ENCODE measurements around the gene RAB8A.

Gene RAB8A

DNA sequence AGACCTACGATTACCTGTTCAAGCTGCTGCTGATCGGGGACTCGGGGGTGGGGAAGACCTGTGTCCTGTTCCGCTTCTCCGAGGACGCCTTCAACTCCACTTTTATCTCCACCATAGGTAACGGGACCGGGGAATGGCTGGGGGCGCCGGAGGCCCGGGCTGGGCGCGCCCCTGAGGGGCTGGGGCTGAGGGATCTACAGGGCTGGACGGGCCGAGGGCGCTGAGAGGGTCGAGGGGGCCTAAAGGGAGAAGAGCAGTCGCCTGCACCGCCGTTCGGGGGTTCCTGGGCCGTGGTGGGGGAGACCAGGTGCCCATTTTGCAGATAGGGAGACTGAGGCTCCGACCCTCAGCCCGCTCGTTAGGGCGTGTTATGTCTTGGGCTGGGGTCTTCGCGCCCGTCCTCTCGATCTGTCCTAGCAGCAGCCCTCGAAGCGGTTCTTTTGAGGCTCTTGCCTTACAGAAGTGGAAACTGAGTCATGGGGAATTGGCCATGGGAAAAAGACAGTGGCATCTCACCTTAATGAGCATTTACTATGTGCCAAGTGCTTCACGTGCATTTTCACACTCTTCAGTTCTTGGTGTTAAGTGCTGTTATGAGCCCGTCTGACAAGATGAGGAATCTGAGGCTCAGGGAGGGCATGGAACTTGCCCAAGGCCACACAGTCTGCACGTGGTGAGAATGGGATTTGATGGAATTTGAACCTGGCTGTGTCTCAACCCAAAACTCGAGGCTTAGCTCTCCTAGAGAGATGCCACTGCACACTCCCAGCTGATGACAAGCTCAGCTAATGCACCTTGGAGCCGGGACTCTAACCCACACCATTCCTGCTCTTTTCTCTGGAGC lies 442 bp downstream of the RAB8A start:
- DNase-seq (ENCODE audit: low read depth in 4 of 4, low spot score in 1 of 4): no peak

DNA sequence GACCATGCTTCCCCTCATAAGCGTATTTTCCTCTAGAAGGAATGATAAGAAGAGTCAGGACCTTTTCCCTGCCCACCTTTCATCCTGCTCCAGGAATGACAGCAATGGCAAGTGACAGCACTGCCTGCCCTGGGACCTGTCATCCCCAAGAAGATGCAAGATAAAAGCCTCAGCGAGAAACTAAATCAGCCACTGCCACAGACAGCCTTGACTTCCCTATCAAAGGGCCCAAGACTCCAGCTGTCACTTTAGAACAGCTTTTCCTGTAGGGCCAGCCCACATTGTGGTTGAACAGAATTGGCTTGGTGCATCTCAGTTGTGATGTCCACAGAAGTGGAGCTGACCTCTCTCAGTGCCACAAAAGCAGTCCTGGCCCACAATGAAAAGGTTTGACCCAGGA lies 1.1 kb downstream of the RAB8A start:
- DNase-seq (ENCODE audit: low read depth in 4 of 4, low spot score in 1 of 4): no peak

DNA sequence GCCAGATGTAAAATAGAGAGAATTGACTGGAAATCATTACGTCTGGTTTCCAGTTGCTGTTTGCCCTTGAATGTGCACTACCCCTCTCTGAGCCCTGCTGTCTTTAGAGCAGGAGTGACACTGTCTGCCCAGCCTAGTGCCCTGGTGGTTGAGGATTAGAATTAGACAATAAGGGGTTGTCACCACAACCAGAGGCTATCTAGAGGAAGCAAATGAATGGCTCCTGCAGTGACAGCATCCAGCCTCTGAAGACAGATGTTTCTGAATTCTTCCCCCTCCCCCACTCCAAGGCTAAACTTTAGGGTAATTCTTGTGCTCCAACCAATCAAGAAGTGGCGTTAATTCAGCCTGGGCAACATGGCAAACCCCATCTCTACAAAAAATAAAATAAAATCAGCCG lies 2.0 kb downstream of the RAB8A start:
- DNase-seq (ENCODE audit: low read depth in 4 of 4, low spot score in 1 of 4): no peak

DNA sequence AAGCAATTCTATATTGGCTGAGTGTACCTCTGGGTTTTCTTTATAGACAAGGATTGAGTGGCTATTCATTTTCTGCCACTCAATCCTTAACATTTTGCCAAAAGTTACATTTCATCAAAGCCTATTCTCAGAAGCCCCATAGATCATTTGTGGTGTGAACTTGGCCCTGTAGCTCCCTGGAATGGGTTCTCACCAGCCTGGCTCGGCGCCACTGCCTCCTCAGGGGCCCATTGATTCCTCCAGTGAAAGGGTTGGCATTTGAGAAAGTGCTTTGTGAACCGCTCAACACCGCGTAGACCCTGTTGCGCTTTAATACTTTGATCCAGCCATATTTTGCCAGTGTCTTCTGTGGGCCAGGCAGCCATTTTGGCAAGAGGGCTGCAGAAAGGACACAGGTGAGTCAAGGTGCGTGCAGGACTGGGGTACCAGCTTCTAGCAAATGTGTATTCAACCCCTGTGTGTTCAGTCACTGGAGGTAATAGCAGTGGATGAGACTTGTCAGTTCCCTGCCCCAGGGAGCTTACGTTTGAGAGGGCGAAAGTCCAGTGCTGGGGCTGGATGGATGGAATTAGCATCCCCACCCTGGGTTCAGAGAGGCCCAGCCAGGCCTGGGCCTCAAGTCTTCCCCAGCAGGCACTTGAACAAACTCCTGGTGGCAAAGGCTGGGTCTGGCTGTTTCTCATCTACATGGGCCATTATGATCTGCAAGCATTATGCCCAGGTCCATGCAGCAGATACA lies 3.8 kb downstream of the RAB8A start:
- DNase-seq (ENCODE audit: low read depth in 4 of 4, low spot score in 1 of 4): no peak

DNA sequence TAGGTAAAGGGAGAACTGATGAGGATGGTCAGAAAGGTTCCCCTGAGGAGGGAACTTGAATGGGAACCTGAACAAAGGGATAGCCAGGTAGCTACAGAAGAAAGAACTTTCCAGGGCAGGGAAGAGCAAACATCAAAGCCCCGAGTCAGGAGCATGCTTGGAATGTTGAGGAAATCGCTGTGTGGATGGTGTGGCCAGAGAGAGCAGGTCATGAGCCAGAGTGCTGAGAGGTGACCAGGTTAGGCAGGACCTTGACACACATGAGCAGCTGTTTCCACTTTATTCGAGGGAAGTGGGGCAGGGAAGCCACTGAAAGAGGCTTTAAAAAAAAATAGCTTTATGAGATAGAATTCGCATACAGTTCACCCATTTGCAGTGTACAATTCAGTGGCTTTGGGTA lies 4.4 kb downstream of the RAB8A start:
- DNase-seq (ENCODE audit: low read depth in 4 of 4, low spot score in 1 of 4): no peak

DNA sequence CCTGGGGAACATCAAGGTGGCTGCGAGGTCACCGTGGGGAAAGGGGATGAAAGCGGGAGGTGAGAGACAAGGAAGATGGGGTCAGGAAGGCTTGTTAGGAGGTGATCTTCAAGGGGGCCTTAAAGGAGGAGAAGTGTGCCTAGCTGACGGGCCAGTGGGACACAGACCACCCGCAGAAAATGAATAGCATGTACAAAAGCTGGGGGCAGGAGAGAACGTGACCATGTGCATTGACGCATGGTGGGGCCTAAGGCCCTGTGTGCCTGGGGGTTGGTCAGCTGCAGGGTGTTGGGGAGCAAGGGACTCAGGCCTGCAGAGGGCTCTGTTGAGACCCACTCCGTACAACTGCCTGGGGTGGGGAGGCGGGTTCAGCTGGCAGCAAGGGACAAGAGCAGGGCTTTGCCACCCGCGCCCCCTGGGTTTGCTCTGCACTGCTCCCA lies 5.9 kb downstream of the RAB8A start:
- no peak for DNase-seq (ENCODE audit: low read depth in 4 of 4, low spot score in 1 of 4)

DNA sequence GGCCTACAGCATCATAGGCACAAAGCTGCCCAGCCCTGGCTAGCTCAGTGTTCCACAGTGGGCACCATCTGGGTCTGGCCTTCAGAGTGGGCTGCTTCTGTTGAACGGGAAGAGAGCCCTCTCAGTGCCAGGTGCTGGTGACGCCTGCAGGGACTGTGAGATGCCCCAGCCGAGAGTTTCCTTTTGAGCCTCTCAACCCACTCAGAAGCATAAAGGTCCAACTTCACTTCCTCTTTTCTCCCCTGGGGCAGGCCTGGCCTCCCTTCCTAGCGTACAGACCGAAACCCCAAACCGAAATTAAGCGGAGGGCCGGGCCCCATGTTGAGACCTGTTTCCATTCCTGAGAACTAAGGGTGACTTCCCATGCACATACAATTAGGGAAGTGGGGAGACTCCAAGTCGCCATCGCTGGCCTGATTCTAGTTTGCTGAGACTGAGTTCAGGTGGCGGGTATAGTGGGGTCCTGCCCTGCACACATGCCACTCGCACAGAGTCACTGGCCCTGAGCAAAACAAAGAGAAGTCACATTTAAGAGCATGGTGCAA lies 6.9 kb downstream of the RAB8A start:
- peak in 2 of 4 experiments; percentile 3 to 49 for DNase-seq (ENCODE audit: low read depth in 4 of 4, low spot score in 1 of 4)

DNA sequence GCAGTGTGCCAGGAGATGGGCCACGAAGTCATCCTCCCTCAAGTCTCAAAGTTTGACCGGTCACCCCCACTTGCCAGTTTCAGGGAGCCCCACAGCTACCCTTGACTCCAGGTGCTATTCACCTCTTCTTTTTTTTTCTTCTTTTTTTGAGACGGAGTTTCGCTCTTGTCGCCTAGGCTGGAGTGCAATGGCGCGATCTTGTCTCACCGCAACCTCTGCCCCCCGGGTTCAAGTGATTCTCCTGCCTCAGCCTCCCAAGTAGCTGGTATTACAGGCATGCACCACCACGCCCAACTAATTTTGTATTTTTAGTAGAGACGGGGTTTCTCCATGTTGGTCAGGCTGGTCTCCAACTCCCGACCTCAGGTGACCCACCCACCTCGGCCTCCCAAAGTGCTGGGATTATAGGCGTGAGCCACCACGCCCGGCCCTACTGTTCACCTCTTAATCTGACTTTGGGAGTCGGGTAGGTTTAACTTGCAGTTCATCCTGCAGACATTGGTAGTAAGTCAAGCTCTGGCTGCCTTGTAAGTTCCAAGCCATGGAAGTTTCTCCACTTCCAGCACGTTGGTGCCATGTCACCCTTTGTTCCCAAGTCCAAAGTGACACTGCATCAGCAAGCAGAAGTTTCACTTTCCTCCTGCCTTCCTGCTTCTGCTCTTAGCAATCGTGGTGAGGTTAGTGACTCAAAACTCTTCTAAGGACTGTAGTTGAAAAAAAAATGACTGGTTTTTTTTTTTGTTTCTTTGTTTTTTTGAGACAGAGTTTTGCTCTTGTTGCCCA lies 7.6 kb downstream of the RAB8A start:
- DNase-seq (ENCODE audit: low read depth in 4 of 4, low spot score in 1 of 4): peak in 1 of 4 experiments; percentile 11

DNA sequence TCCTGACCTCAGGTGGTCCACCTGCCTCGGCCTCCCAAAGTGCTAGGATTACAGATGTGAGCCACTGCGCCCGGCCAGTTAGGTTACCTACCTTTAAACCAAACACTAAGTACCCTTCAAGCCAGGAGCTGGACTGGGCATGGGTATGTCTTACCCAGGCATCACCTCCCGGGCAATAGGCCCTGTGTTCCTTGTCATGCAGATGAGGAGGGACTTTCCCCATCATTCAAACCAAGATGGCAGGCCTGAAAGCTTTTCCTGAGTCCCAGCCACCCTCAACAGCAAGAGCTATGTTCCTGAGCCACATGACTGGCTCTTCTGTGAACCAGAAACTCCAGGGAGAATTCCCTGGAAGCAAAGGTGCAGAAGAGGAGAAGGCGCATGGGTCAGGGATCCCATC lies 9.5 kb downstream of the RAB8A start:
- DNase-seq (ENCODE audit: low read depth in 4 of 4, low spot score in 1 of 4): no peak

DNA sequence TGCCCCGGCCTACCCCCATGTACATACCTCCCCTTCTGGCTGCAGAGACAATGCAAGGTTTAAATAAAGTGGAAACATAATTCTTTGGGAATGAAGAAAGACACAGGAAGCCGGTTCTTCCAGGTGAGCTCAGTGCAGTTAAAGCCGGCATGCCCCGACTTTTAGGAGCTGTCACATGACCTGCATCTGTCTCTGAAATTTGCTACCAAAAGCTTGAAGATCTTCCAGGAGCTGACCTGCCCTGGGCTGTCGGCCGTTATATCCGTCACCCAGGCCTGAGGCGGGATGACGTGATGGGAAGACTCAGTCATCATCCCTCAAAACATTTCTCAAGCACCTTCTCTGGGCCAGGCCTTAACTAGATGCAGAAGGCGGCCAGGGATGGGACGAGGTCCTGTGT lies 10.3 kb downstream of the RAB8A start:
- DNase-seq (ENCODE audit: low read depth in 4 of 4, low spot score in 1 of 4): no peak

DNA sequence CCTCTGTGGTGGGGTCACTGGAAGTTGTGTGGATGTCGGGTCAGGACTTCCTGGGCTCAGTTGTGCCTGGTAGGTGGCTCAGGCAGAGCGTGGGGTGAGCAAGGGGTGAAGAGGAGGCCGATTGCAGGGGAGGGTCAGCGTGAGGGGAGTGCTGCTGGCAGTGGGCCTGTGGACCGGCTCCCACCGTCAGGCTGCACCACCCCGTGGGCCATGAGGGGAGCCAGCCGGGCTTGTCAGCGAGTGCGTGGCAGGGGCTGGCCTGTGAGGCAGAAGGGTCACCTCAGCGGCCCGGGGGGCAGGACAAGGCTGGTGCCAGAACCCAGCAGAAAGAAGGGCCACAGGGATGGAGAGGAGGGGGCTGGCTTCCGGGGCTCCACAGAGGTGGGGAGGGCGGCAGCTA lies 13.3 kb downstream of the RAB8A start:
- DNase-seq (ENCODE audit: low read depth in 4 of 4, low spot score in 1 of 4): no peak

DNA sequence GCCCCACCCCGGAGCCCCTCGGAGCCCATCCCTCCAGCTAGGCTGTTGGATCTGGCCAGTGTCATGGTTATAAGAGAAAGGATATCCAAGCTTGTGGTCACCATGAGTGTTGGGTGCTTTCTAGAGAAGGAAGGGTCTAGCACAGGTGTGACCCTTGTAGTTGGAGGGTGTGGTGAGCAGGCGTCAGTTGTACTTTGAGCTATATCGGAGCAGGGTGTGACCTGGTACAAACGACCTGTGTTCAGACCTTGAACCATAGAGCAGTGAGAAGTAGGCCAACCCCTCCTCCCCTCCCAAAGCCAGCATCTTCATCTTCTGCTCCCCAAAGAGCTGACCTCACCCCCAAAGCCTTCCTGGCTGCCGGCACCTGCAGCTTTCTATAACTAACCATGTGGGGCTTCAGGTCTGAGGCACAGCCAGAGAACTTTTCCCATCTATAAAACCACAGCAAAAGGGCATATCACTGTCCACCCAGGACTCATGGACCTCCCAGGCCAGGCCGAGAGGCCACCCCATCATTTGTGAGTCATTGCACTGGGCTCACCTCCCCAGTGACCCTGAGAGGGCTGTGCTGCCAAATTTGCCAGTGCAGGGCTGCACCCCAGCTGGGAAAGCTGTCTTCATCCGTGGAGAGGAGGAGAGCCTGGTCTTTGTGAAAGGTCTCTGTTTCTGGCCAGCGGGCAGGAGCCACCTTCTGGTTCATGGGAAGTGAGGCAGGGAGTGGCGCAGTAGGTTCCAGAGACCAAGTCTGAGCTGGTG lies 14.2 kb downstream of the RAB8A start:
- no peak for DNase-seq (ENCODE audit: low read depth in 4 of 4, low spot score in 1 of 4)

DNA sequence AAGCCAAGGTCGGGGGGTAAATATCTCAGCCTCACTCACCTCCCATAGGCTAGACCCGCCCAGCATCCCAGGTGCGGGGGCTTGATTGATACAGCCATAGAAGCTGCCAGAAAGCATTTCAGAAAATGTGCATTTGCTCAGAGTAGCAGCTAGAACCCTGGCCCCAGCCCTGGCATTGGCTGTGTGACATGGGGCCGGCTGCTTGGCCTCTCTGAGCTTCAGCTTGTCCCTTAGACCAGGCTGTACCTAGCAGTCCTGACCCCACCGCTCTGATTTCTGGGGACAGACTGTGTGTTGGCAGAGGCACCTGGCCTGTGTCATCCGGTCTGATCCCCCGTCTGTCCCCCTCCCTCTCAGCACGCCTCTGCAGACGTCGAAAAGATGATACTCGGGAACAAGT lies 15.4 kb downstream of the RAB8A start:
- DNase-seq (ENCODE audit: low read depth in 4 of 4, low spot score in 1 of 4): no peak

DNA sequence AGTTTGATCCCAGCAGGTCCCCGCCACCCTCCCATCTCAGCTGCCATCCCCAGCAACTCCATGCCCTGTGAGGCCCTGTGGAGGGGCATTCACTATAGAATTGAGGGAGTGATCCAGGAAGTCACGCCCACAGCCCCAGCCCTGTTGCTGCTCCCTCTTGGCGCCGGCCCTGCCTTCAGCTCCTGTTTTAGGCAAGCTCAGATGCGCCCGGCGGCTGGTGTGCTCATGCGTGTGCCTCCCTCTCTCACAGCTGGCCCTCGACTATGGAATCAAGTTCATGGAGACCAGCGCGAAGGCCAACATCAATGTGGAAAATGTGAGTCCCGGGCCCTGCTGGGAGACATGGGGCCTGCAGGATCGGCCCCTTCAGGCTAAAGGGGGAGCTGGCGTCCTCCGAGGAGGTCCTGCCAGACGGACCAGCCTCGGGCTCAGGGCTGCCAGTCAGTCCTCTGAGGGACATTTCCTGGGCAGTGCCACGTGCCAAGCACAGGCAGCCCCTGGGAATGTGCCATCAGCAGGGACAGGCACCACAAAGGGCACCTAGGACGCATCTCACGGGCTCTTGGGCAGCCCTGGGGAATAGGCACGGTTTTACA lies 16.2 kb downstream of the RAB8A start:
- DNase-seq (ENCODE audit: low read depth in 4 of 4, low spot score in 1 of 4): no peak

DNA sequence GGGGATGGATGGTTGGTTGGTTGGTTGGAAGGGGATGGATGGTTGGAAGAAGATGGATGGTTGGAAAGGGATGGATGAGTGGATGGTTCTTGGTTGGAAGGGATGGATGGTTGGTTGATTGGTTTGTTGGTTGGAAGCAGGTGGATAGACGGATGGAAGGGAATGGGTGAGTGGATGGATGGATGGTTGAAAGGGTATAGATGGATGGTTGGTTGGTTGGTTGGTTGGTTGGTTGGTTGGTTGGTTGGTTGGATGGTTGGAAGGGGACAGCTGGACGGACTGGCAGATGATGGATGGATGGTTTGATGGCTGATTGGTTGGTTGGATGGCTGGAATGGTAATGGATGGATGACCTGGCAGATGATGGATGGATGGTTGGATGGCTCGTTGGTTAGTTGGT lies 20.0 kb downstream of the RAB8A start:
- DNase-seq (ENCODE audit: low read depth in 4 of 4, low spot score in 1 of 4): no peak

DNA sequence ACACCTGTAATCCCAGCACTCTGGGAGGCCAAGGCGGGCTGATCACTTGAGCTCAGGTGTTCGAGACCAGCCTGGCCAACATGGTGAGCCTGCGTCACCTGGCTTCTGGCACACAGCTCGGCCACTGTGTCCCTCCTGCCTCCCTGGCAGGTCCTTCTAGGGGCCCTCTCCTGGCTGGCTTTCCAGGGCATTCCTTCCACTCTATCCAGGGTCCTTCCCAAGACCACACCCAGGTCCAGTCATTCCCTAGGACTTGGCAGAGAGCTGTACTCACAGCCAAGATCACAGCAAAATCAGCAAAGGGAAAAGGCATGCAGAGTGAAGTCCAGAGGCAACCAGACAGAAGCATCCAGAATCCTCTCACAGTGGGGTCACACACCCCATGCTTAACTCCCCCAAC lies 22.1 kb downstream of the RAB8A start:
- no peak for DNase-seq (ENCODE audit: low read depth in 4 of 4, low spot score in 1 of 4)

DNA sequence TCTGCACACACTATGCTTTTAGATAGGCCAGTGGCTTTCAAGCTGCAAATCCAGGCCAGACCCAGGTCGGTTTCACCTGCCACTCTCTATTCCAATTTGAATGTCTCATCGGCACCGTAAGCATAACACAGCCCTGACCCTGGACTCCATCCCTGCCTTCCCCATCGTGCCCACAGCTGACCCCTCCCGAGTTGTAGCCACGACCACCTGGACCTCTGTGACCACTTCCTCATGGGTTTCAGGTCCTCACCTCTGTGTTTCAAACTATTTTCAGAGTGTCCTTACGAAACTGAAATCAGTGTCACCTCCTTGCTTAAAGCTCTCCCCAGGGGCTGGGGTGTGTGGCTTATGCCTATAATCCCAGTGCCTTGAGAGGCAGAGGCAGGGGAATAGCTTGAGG lies 22.8 kb downstream of the RAB8A start:
- DNase-seq (ENCODE audit: low read depth in 4 of 4, low spot score in 1 of 4): no peak

DNA sequence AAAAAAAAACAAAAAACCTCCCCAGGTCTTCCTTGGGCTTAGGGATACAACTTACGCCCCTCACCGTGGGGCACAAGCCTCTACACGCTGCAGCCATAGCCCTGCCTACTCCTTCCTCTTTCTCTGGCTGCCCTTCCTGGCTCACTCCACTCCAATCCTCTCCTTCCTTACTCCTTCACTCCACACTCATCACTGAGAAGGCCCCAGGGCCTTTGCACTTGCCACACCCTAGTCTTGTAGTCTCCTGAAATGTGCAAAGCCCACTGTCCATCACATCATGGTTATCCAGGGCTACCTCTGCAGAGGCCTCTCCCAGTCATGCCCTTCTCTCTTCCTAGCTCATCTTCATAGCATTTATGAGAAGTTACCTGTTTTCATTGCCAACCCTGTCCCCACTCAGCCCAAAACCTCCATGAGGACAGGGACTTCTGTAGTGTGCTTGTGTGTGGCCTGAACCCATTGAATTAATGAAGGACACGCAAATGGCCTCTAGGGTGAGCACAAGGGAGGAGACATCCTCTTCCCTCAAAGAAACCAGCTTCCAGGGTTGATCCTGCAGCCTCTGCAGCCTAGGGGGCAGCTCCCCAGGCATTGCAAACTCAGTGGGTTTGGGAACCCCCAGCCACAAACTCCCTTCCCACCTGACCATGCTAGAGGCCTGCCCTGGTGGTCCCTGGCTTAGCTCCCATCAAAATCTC lies 23.9 kb downstream of the RAB8A start:
- DNase-seq (ENCODE audit: low read depth in 4 of 4, low spot score in 1 of 4): no peak

DNA sequence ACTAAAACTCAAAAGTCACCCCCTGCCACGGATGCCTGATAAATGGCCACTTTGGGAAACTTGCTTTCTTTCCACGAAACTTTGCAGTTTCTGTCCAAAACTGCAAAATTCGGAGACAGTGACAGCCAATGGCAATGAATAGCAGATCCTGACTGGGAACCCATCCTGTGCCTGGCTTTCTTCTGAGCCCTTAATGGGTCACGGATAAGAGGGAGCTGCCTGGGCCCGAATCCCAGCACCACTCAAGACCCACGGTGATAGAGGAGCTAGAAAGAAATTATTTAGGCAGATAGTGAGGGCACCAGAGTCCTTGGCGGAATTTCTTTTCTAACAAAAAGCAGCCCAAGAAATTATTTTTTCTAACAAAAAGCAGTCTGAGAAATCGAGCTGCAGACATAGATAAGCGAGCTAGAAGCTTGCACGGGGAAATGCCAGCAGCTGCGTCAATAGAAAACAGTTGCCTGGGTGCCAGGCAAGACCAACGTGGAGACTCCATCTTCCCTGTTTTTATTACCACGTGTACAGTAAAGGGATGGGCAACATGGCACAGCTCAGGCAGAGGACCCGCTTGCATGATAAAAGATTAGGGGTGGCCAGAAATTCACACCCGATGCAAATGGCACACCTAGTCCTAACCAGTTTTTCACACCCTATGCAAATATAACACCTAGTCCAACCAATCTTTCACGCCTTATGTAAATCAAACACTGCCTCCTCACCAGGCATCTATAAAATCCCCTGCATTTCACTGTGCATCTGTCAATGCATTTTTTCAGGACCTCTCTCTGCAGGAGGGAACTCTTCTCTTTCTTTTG lies 24.7 kb downstream of the RAB8A start:
- no peak for DNase-seq (ENCODE audit: low read depth in 4 of 4, low spot score in 1 of 4)
